ENCODE data around the gene CACNA1G. TPM values are rescaled to one million over a fixed set of nuclear protein-coding genes. Genes with fewer than 3 reads are reported as not detected.

CACNA1G gene
- total RNA-seq, 2 experiments from 2014 or later: 0.13 TPM; not detected in 1

DNA sequence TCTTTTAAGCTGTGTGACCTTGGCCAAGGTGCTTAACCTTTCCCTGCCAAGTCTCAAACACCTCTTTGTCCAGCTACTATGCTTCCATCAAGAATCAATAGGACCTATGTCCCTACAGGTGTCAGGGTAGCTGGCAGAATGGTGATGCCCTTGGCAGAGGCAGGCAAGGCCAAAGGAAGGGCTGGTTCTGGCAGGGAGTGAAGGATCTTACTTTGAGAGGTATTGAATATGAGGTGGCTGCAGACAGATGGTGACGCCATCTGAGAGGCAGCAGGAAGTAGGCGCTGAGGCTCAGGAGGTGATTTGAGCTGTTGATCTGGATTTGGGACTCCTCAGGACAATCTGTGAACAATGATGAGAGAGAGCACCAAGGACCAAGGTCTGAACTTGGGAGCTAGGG is 86.7 kb downstream of the CACNA1G start:
- H3K27ac Mint-ChIP-seq: no peak overlapping the region
- no peaks in the 10 kb centered on the region for H3K27me3 Mint-ChIP-seq
- DNase-seq (no peak), ATAC-seq (no peak)
- intact Hi-C loops (cut with micrococcal nuclease): no loop called here
- H3K36me3 Mint-ChIP-seq (ENCODE audit: low read depth): no peaks in the 10 kb centered on the region
- no peak for TF ChIP-seq CTCF (IDR thresholded peaks at IDR 0.05)
- POLR2A ChIA-PET: no interaction called here
- H3K4me1 Mint-ChIP-seq (ENCODE audit: low read depth): no peaks in the 10 kb centered on the region
- CTCF ChIA-PET: interaction anchor here (0.8 to 1.4 kb wide), 4 partner anchors 10 to 21 kb away, joined by 3 to 6 read pairs (median 3); no protein-coding TSS in a partner anchor
- H3K4me3 Mint-ChIP-seq: no peak overlapping the region
- H3K9me3 Mint-ChIP-seq: no peaks in the 10 kb centered on the region

GRCh38 chr17:50649042-50649908 is 88.8 kb downstream of the CACNA1G start:
- ChIA-PET POLR2A (interaction anchor here (1.2 kb wide), 1 partner anchor 11 kb away, joined by 3 read pairs; no protein-coding TSS in a partner anchor), CTCF (no interaction called here)
- ATAC-seq: no peak
- H3K36me3 Mint-ChIP-seq (ENCODE audit: low read depth): no peaks in the 10 kb centered on the region
- no peaks in the 10 kb centered on the region for H3K27me3 Mint-ChIP-seq
- no peaks in the 10 kb centered on the region for H3K4me1 Mint-ChIP-seq (ENCODE audit: low read depth)
- intact Hi-C loops (cut with micrococcal nuclease): no loop called here
- no peak for TF ChIP-seq CTCF (IDR thresholded peaks at IDR 0.05)
- no peak for DNase-seq
- H3K27ac Mint-ChIP-seq: no peak overlapping the region
- H3K9me3 Mint-ChIP-seq: no peaks in the 10 kb centered on the region
- H3K4me3 Mint-ChIP-seq: no peak overlapping the region

GRCh38 chr17:50651661-50652060 is 91.1 kb downstream of the CACNA1G start:
- no peak for TF ChIP-seq CTCF (IDR thresholded peaks at IDR 0.05)
- H3K27ac Mint-ChIP-seq: no peak overlapping the region
- H3K9me3 Mint-ChIP-seq: no peaks in the 10 kb centered on the region
- H3K36me3 Mint-ChIP-seq (ENCODE audit: low read depth): no peaks in the 10 kb centered on the region
- no peaks in the 10 kb centered on the region for H3K27me3 Mint-ChIP-seq
- H3K4me1 Mint-ChIP-seq (ENCODE audit: low read depth): no peaks in the 10 kb centered on the region
- intact Hi-C loops (cut with micrococcal nuclease): no loop called here
- ChIA-PET CTCF (interaction anchor here (1.2 to 2.5 kb wide), 2 partner anchors 10 to 132 kb away, joined by 6 to 7 read pairs; no protein-coding TSS in a partner anchor), POLR2A (no interaction called here)
- DNase-seq (no peak), ATAC-seq (no peak)
- H3K4me3 Mint-ChIP-seq: no peak overlapping the region

GRCh38 chr17:50653738-50654137 is 93.2 kb downstream of the CACNA1G start:
- POLR2A ChIA-PET: interaction anchor here (0.6 kb wide), 1 partner anchor 38 kb away, joined by 4 read pairs; no protein-coding TSS in a partner anchor

More at GRCh38 chr17:50653738-50654137, 93.2 kb downstream of the CACNA1G start:
- ATAC-seq (no peak), DNase-seq (no peak)
- Mint-ChIP-seq H3K27ac (no peak overlapping the region), H3K4me1 (ENCODE audit: low read depth) (no peaks in the 10 kb centered on the region), H3K36me3 (ENCODE audit: low read depth) (no peaks in the 10 kb centered on the region), H3K9me3 (no peaks in the 10 kb centered on the region), H3K27me3 (no peaks in the 10 kb centered on the region), H3K4me3 (no peak overlapping the region)
- no peak for TF ChIP-seq CTCF (IDR thresholded peaks at IDR 0.05)
- intact Hi-C loops (cut with micrococcal nuclease): no loop called here
- CTCF ChIA-PET: interaction anchor here (0.7 to 1.1 kb wide), 2 partner anchors 24 to 171 kb away, joined by 3 to 4 read pairs; no protein-coding TSS in a partner anchor

All from activated CD8-positive, alpha-beta T cell treated with anti-CD3 and anti-CD28 coated beads for 36 hours (primary cell).